GM12801 (cell line): Measurements from ENCODE around the gene ITPR1.

Experiments used
- TF ChIP-seq, protein P1 (sequence below): IDR thresholded peaks from one replicate; pipeline ENCODE4 v1.5.1; 2011; ENCODE audit warnings: control low read depth; ENCODE audit not compliant: insufficient read length; ENCODE audit errors: extremely low read depth

ITPR1 gene

DNA sequence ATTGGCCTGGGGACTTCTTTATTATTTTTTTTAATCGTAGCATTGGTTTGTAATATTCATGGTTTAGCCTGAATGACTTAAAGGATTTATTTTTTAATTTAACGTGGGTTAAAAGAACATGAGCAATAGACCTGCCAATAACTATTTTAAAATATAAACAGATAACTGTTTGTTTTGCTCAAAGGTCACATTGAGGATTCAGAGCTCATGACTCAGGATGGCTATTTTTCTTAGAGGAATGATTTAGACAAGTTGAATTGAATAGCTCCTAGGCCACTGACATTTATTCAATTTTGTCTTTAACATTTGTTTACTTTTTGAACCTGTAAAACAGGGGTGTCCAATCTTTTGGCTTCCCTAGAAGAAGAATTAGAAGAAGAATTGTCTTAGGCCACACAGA is 68.5 kb downstream of the ITPR1 start:
- TF ChIP-seq, protein P1, sequence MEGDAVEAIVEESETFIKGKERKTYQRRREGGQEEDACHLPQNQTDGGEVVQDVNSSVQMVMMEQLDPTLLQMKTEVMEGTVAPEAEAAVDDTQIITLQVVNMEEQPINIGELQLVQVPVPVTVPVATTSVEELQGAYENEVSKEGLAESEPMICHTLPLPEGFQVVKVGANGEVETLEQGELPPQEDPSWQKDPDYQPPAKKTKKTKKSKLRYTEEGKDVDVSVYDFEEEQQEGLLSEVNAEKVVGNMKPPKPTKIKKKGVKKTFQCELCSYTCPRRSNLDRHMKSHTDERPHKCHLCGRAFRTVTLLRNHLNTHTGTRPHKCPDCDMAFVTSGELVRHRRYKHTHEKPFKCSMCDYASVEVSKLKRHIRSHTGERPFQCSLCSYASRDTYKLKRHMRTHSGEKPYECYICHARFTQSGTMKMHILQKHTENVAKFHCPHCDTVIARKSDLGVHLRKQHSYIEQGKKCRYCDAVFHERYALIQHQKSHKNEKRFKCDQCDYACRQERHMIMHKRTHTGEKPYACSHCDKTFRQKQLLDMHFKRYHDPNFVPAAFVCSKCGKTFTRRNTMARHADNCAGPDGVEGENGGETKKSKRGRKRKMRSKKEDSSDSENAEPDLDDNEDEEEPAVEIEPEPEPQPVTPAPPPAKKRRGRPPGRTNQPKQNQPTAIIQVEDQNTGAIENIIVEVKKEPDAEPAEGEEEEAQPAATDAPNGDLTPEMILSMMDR, result no peak

DNA sequence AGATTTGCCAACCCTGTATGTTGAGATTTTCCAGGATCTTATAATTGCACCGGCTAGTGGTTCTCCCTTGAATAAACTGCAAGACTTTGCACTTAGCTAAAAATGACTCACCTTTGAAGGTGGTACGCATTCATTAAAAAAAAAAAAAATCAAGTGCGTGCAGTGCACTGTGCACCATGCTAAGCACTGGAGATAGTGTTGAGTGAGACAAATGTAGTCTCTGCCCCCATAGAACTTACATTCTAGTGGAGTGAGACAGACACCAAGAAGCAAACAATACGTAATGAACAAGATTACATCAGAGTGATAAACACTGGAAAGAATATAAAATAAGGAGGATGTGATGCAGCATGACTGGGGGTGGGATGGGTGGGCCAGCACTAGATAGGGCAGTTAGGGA is 69.4 kb downstream of the ITPR1 start:
- TF ChIP-seq, protein P1, result no peak

DNA sequence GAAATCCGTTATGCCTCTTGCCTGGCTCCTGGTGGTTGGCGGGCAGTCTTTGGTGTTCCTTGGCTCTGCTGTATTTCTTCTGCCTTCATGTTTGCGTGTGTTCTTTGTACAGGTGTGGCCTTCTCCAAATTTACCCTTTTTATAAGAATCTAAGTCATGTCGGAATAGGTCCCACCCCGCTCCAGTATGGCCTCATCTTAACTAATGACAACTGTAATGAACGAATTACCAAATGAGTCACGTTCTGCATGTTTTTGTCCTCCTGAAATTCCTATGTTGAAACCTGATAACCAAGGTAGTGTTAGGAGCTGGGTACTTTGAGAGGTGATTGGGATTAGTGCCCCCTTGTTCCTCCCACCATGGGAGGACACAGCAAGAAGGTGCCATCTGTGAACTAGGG is 71.1 kb downstream of the ITPR1 start:
- TF ChIP-seq, protein P1, result no peak

DNA sequence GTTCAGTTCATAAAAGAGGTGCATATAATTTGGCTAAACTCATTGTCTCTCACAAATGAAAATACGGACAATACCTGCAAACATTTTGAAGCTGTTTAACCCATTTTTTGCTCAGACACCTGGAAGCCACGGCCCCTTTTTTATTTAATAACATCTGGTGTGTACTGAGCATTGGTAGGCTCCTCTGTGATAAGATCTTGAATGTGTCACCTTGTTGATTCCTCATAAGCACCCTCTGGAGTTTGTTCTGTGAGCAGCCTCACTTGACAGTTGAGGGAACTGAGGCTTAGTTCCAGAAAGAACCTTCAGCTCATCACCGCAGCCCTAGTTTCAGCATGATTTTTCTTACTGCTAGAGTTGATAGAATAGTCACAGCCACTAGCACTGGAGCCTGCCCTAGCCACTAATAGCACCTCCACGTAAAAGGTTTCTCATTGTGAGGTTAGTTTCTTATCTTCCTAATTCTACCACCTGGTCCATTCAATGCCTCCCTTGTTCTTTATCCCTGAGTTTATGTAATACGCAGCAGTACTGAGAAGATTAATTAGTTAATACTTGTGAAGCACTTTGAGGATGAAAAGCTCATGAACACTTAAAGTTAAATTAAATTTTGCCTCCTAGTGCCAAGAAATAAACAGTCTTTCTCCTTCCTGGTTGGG is 71.9 kb downstream of the ITPR1 start:
- TF ChIP-seq, protein P1, result no peak

DNA sequence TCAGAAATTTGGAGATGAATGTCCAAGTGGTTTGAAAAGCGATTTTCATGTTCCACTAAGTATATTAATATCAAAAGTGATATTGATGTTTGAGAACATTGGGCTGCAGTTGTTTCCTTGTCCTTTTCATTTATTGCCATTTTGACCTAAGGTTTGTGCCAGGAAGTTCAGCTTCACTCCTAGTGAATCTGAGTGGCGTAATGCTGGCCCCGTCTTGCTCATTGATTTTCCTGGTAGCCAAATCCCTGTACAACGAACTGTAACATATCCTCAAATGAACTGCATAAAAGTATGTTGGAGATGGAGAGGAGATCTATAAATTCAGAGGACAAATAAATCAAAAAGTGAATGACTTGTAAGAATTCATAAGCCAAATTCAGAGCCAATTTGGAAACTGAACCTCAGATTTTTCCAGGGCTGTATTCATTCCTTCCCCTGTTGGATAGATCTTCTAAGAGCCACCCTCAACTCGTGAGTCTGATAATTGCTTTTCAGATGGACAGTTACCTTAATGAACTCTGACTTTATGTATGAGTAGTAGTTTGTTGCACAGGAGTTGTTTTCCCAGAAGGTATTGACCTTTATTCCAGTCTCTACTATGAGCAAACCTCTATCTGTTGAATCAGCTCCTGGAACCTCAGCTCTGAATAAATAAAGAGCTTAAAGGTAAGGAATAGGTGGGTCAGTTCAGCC is 72.8 kb downstream of the ITPR1 start:
- TF ChIP-seq, protein P1, result no peak

DNA sequence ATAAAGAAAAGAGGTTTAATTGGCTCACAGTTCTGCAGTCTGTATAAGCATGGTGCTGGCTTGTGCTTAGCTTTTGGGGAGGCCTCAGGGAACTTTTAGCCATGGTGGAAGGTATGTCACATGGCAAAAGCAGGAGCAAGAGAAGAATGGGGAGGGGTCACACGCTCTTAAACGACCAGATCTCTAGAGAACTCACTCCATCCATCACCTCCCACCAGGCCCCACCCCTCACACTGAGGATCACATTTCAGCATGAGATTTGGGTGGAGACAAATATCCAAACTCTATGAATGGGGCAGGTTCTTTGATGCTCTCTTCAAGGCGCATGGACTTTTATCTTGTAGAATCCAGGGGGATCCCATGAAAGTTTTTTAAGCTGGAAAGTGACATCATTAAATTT is 75.7 kb downstream of the ITPR1 start:
- TF ChIP-seq, protein P1, result no peak

DNA sequence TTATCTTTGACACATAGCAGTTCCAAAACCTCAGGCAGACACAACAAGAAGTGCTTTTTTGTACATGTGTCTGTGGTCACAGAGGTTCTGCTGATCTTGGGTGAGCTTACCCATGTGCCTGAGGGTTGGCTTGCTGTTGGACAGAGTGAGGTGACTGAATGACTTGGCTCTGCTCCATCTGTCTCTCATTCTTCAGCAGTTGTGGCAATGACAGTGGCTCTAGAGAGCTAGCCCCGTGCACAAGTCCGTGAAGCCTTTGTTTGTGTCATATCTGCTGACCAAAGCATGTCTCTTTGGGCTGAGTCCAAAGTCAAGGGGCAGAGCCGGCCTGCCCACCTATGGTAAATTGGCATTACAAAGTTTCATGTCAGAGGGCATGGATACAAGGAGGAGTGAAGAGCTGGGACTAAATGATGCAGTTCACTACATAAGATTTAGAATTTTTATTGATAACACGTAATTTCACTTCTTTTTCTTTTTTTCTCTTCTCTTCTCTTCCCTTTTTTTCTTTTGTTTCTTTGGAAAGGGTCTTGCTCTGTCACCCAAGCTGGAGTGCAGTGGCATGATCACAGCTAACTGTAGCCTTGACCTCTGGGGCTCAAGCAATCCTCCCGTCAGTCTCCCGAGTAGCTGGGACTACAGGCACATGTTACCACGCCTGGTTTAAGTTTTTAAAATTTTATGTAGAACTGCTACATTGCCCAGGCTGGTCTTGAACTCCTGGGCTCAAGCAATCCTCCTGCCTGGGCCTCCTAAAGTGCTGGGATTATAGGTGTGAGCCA is 77.9 kb downstream of the ITPR1 start:
- TF ChIP-seq, protein P1, result no peak
